Ishikawa (cell line): ENCODE measurements around the gene TBL1Y.

ENCODE experiments used
- CEBPB ChIP-seq: IDR thresholded peaks from 2 replicates; pipeline ENCODE4 v1.6.1; 2012
- CREB1 ChIP-seq: IDR thresholded peaks from 2 replicates; pipeline ENCODE4 v1.6.1; 2012; ENCODE audit warnings: low read depth
- EGR1 ChIP-seq: IDR thresholded peaks from 2 replicates; pipeline ENCODE4 v1.6.1; 2012
- EP300 ChIP-seq: IDR thresholded peaks from 2 replicates; pipeline ENCODE4 v1.6.1; 2012; ENCODE audit warnings: borderline replicate concordance
- FOXM1 ChIP-seq: IDR thresholded peaks from 2 replicates; pipeline ENCODE4 v1.6.1; 2012; ENCODE audit warnings: low read depth, borderline replicate concordance
- MAX ChIP-seq: IDR thresholded peaks from 2 replicates; pipeline ENCODE4 v1.6.1; 2012
- NFIC ChIP-seq: IDR thresholded peaks from 2 replicates; pipeline ENCODE4 v1.6.1; 2012
- RAD21 ChIP-seq: IDR thresholded peaks from 2 replicates; pipeline ENCODE4 v1.6.1; 2012; ENCODE audit warnings: low read depth
- REST ChIP-seq: IDR thresholded peaks from 2 replicates; pipeline ENCODE4 v1.6.1; 2012; ENCODE audit warnings: low read depth, mild to moderate bottlenecking
- TAF1 ChIP-seq: IDR thresholded peaks from 2 replicates; pipeline ENCODE4 v1.6.1; 2012; ENCODE audit warnings: low read depth, mild to moderate bottlenecking
- TCF12 ChIP-seq: IDR thresholded peaks from 2 replicates; pipeline ENCODE4 v1.6.1; 2012; ENCODE audit warnings: low read depth
- TEAD4 ChIP-seq: IDR thresholded peaks from 2 replicates; pipeline ENCODE4 v1.6.1; 2012
- USF1 ChIP-seq: IDR thresholded peaks from 2 replicates; pipeline ENCODE4 v1.6.1; 2012
- YY1 ChIP-seq: IDR thresholded peaks from 2 replicates; pipeline ENCODE4 v1.6.1; 2012; ENCODE audit warnings: low read depth
- ZBTB7A ChIP-seq: IDR thresholded peaks from 2 replicates; pipeline ENCODE4 v1.6.1; 2012; ENCODE audit warnings: low read depth

TBL1Y gene

GRCh38 chrY:6910372-6911252, at the start of gene TBL1Y:
Gene TBL1Y, plus strand, starts transcription at chrY:6910697. Its CDS starts 114,388 bp downstream, at chrY:7025085.
- TF ChIP-seq FOXM1 (no peak), RAD21 (no peak), EGR1 (no peak), CEBPB (no peak), TEAD4 (no peak), ZBTB7A (no peak), REST (no peak), YY1 (no peak)

- TF ChIP-seq MAX (no peak), EGR1 (no peak), RAD21 (no peak), YY1 (no peak), REST (no peak), TAF1 (no peak), ZBTB7A (no peak), EP300 (no peak), CEBPB (no peak), CREB1 (no peak), USF1 (no peak), FOXM1 (no peak), TEAD4 (no peak), TCF12 (no peak)
Observed at GRCh38 chrY:6894496-6894895, 16.0 kb upstream of the TBL1Y start.

- TF ChIP-seq CREB1, result no peak
Observed at GRCh38 chrY:6895236-6895635, 15.3 kb upstream of the TBL1Y start.

- no peak for TF ChIP-seq EP300
- no peak for TF ChIP-seq FOXM1
- no peak for TF ChIP-seq NFIC
- no peak for TF ChIP-seq MAX
- TF ChIP-seq CREB1, result no peak
- no peak for TF ChIP-seq USF1
- TF ChIP-seq RAD21, result no peak
- no peak for TF ChIP-seq TAF1
- TF ChIP-seq TCF12, result no peak
- TF ChIP-seq EGR1, result no peak
- TF ChIP-seq ZBTB7A, result no peak
- no peak for TF ChIP-seq TEAD4
- no peak for TF ChIP-seq CEBPB
- no peak for TF ChIP-seq REST
- no peak for TF ChIP-seq YY1
Observed at GRCh38 chrY:6907591-6907990, 2.9 kb upstream of the TBL1Y start.

GRCh38 chrY:6909118-6909521, 1.4 kb upstream of the TBL1Y start:
- TF ChIP-seq REST, result no peak
- TF ChIP-seq EP300, result no peak
- no peak for TF ChIP-seq TAF1
- no peak for TF ChIP-seq MAX
- TF ChIP-seq TCF12, result no peak
